ENCODE measurements around the gene KCNN4.

DNA sequence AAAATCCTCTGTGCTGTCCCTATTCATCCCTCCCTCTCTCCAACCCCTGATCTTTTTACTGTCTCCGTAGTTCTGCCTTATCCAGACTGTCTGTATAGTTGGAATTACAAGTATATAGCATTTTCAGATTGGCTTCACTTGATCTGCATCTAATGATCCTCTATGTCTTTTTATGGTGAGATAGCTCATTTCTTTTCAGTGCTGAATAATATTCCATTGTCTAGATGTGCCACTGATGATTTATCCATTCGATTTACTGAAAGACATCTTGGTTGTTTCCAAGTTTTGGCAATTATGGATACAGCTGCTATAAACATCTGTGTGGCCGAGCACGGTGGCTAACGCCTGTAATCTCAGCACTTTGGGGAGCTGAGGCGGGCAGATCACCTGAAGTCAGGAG lies 45.8 kb downstream of the KCNN4 start:
- TF ChIP-seq, protein P1, sequence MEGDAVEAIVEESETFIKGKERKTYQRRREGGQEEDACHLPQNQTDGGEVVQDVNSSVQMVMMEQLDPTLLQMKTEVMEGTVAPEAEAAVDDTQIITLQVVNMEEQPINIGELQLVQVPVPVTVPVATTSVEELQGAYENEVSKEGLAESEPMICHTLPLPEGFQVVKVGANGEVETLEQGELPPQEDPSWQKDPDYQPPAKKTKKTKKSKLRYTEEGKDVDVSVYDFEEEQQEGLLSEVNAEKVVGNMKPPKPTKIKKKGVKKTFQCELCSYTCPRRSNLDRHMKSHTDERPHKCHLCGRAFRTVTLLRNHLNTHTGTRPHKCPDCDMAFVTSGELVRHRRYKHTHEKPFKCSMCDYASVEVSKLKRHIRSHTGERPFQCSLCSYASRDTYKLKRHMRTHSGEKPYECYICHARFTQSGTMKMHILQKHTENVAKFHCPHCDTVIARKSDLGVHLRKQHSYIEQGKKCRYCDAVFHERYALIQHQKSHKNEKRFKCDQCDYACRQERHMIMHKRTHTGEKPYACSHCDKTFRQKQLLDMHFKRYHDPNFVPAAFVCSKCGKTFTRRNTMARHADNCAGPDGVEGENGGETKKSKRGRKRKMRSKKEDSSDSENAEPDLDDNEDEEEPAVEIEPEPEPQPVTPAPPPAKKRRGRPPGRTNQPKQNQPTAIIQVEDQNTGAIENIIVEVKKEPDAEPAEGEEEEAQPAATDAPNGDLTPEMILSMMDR (IDR thresholded peaks at IDR 0.05; ENCODE audit: insufficient read depth, low read length, poor library complexity, severe bottlenecking) = no peak
- no peak for TF ChIP-seq EZH2phosphoT487 (conservative IDR thresholded peaks at IDR 0.05; ENCODE audit: low read length)
